ENCODE data around the gene ALS2CL.

Gene ALS2CL

DNA sequence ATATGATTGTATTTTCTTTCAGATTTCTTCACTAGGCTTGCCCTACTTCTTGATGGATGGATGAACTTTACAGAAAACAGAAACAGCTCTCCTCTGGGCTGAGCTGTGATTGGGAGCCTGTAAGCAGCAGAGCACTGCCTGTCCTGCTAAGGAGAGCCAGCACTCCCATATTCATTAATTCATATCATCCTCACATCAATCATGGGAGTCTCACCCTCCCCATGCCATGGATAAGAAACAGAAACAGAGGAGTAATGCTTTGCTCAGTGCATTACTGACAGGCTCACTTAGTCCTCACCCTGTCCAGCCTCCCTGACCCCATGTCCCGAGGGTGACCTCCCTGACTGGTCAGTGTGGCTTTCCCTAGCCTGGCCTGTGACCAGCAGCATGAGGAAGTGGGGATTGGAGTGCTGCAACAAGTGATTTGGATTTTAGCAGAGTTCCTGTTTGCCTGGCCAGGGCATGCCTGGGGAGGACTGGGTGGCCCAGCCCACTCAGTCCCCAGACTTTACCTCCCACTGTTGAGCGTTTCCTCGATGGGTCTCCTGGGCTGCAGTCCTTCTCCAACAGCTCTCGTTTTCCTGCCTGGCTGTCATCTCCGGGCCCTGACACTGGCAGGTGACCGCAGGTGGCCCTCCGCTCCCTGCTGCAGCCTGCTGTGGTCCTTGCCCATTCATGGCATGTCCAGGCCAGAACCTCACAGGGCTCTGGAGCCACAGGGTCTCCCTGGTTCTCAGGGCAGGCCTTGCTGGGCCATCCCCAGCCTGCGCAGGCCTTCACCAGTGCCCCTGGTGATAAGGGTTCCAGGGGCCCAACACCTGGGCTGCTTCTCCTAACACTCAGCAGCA is 6.4 kb upstream of the ALS2CL start:
- TF ChIP-seq CTCF (IDR thresholded peaks at IDR 0.05; ENCODE audit: low read depth, low read length) = no peak
- DNase-seq (ENCODE audit: extremely low read depth, low read depth) = no peak

- TF ChIP-seq CTCF (IDR thresholded peaks at IDR 0.05; ENCODE audit: low read depth, low read length) = no peak
- no peak for DNase-seq (ENCODE audit: extremely low read depth, low read depth)
Observed at GRCh38 chr3:46695962-46696894, 2.7 kb upstream of the ALS2CL start.

- DNase-seq (ENCODE audit: extremely low read depth, low read depth) = no peak
- peak; percentile 4 for TF ChIP-seq CTCF (IDR thresholded peaks at IDR 0.05; ENCODE audit: low read depth, low read length)
Observed at GRCh38 chr3:46695177-46695961, 1.9 kb upstream of the ALS2CL start.

DNA sequence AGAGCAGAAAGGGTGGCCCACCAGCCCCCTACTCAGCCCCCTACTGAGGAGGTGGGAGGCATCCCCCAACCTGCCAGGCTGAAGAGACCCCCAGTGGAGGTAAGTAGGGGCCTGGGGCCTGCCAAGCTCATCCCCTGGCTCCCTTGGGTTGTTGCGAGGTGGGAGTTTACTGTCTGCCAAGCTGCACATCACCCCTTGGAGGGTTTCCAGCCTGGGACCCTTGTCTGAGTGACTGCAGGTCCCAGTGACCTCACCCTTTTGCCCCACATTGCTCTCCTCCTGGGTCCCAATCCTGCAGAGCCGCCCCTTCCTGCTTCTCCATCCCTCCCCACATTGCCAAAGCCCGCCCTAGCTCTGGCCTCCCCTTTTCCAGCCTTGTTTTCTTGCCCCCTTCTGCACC is 1.0 kb upstream of the ALS2CL start:
- TF ChIP-seq CTCF (IDR thresholded peaks at IDR 0.05; ENCODE audit: low read depth, low read length) = no peak
- DNase-seq (ENCODE audit: extremely low read depth, low read depth) = no peak

- TF ChIP-seq CTCF (IDR thresholded peaks at IDR 0.05; ENCODE audit: low read depth, low read length) = no peak
- DNase-seq (ENCODE audit: extremely low read depth, low read depth) = no peak
Observed at GRCh38 chr3:46693892-46694226, 380 bp upstream of the ALS2CL start.

- no peak for DNase-seq (ENCODE audit: extremely low read depth, low read depth)
Observed at GRCh38 chr3:46692566-46692990, 901 bp downstream of the ALS2CL start.

More at GRCh38 chr3:46692566-46692990, 901 bp downstream of the ALS2CL start:
- no peak for TF ChIP-seq CTCF (IDR thresholded peaks at IDR 0.05; ENCODE audit: low read depth, low read length)

Measured in AG09319 (cell line).